K562 (cell line): ENCODE data around the gene MAST1. TPM values are rescaled to one million over a fixed set of nuclear protein-coding genes. Genes with fewer than 3 reads are reported as not detected.

Experiments used
- CSDE1 ChIP-seq, 2 experiments: fragments of 450-650 bp; IDR thresholded peaks; 2 replicates each; pipeline ENCODE4 v1.6.1; 2016; ENCODE audit warnings: mild to moderate bottlenecking in 1 of 2
- ELF4 ChIP-seq: fragments of 450-650 bp; formaldehyde crosslinking; IDR thresholded peaks from 2 replicates; pipeline ENCODE4 v1.4.0; 2022; ENCODE audit warnings: missing genetic modification characterization
- GABPA ChIP-seq: fragments of 200-800 bp; sonication (Bioruptor generic); conservative IDR thresholded peaks from 2 replicates; pipeline ENCODE4 v1.6.1; 2016; ENCODE audit warnings: low read depth, missing genetic modification characterization, missing compliant biosample characterization
- HCFC1 ChIP-seq: IDR thresholded peaks from 2 replicates; pipeline ENCODE4 v1.6.1; 2012; ENCODE audit warnings: low read depth, low read length, improper control_type of control experiment
- HMG20A ChIP-seq: fragments of 450-650 bp; formaldehyde crosslinking; conservative IDR thresholded peaks from 2 replicates; pipeline ENCODE4 v1.4.0; 2020; ENCODE audit warnings: mild to moderate bottlenecking, mixed read lengths
- MTA2 ChIP-seq: fragments of 450-650 bp; IDR thresholded peaks from 2 replicates; pipeline ENCODE4 v1.6.1; 2016; ENCODE audit warnings: low read depth
- MYC ChIP-seq, 2 experiments: fragments of 250-450 bp in 1 of 2; sonication (Bioruptor Pico) in 1 of 2; IDR thresholded peaks; 2 replicates each; pipeline versions ENCODE4 v1.5.1 to v1.6.1; 2012 to 2021; ENCODE audit warnings: low read depth in 2 of 2, borderline replicate concordance in 1 of 2, improper control_type of control experiment in 1 of 2, low read length in 1 of 2, mild to moderate bottlenecking in 1 of 2, moderate library complexity in 1 of 2
- NRF1 ChIP-seq, 2 experiments: fragments of 450-650 bp; IDR thresholded peaks in 1 of 2; conservative IDR thresholded peaks in 1 of 2; 2 replicates each; pipeline ENCODE4 v1.6.1; 2014; ENCODE audit warnings: mild to moderate bottlenecking in 2 of 2
- RAD21 ChIP-seq, 2 experiments: fragments of 250-450 bp in 1 of 2; fragments of 450-650 bp in 1 of 2; sonication (Bioruptor Pico) in 1 of 2; formaldehyde crosslinking in 1 of 2; IDR thresholded peaks in 1 of 2; conservative IDR thresholded peaks in 1 of 2; 2 replicates each; pipeline versions ENCODE4 v1.4.0 to v1.8.0; 2020 to 2022; ENCODE audit warnings: mild to moderate bottlenecking in 2 of 2, moderate library complexity in 1 of 2
- SAFB ChIP-seq: fragments of 200-400 bp; formaldehyde crosslinking; IDR thresholded peaks from 2 replicates; pipeline ENCODE4 v1.6.1; 2017; ENCODE audit warnings: low read depth, low read length, borderline replicate concordance
- SETDB1 ChIP-seq: IDR thresholded peaks from one replicate; pipeline ENCODE4 v1.6.1; 2012; ENCODE audit warnings: low read length, control low read depth, inconsistent platforms
- SIN3B ChIP-seq: fragments of 450-650 bp; IDR thresholded peaks from 2 replicates; pipeline ENCODE4 v1.6.1; 2017; ENCODE audit warnings: low read depth, mild to moderate bottlenecking, moderate library complexity
- TGIF2 ChIP-seq: sonication (generic); formaldehyde crosslinking; IDR thresholded peaks from 2 replicates; pipeline ENCODE4 v1.8.1; 2022; ENCODE audit warnings: mild to moderate bottlenecking, missing genetic modification reagents, moderate library complexity
- U2AF2 ChIP-seq: fragments of 200-400 bp; formaldehyde crosslinking; optimal IDR thresholded peaks from 2 replicates; pipeline ENCODE3; 2017; ENCODE audit warnings: low read depth, mild to moderate bottlenecking, low read length
- ZNF146 ChIP-seq: IDR thresholded peaks from one replicate; pipeline ENCODE4 v1.6.1; 2018; ENCODE audit warnings: missing compliant biosample characterization; ENCODE audit not compliant: unreplicated experiment
- ZNF165 ChIP-seq: fragments of 250-450 bp; sonication (Bioruptor Pico); IDR thresholded peaks from 2 replicates; pipeline ENCODE4 v1.4.0; 2020; ENCODE audit warnings: borderline replicate concordance
- polyA plus RNA-seq, 8 experiments: library from polyadenylated mRNA; depleted of rRNA in 4 of 8; stranded (reverse) in 5 of 8; unstranded in 3 of 8; fragments of >200 nt; fragmentation: Nextera tagmentation in 2 of 8; fragmentation: Illumina TruSeq in 1 of 8; extraction: Ambion mirVana in 2 of 8; extraction: Trizol in 1 of 8; gene quantifications; 2 replicates each; pipeline versions ENCODE4 v1.2.1 to v1.2.3, GENCODE V29; 2011 to 2014; ENCODE audit warnings: inconsistent platforms in 1 of 8, missing spikeins in 1 of 8
- total RNA-seq, 7 experiments: library from RNA; depleted of rRNA in 6 of 7; stranded (reverse); fragments of >200 nt in 6 of 7; fragmentation: Illumina TruSeq in 2 of 7; extraction: Trizol in 2 of 7; gene quantifications; 2 replicates each; pipeline versions ENCODE4 v1.2.1 to v1.2.3, GENCODE V29; 2011 to 2021; ENCODE audit warnings: low replicate concordance in 1 of 7
- TF ChIP-seq, protein P1 (sequence below): sonication (generic); formaldehyde crosslinking; IDR thresholded peaks from 2 replicates; pipeline ENCODE4 v1.8.1; 2023; ENCODE audit warnings: missing genetic modification reagents, mild to moderate bottlenecking, borderline replicate concordance
- TF ChIP-seq, protein P2 (sequence below): fragments of 200-800 bp; sonication (Bioruptor generic); IDR thresholded peaks from 2 replicates; pipeline ENCODE4 v1.6.1; 2017; ENCODE audit warnings: missing genetic modification characterization, missing compliant biosample characterization
- TF ChIP-seq, protein P3 (sequence below): sonication (generic); formaldehyde crosslinking; IDR thresholded peaks from 2 replicates; pipeline ENCODE4 v1.8.0; 2022; ENCODE audit warnings: mild to moderate bottlenecking, missing genetic modification reagents

Gene MAST1
- total and polyA plus RNA-seq, 9 of the 15 experiments (the other 6 are each of a cell fraction or from before 2014, with no cell fraction given): 0.48 to 10.3 (median 3.9) TPM

DNA sequence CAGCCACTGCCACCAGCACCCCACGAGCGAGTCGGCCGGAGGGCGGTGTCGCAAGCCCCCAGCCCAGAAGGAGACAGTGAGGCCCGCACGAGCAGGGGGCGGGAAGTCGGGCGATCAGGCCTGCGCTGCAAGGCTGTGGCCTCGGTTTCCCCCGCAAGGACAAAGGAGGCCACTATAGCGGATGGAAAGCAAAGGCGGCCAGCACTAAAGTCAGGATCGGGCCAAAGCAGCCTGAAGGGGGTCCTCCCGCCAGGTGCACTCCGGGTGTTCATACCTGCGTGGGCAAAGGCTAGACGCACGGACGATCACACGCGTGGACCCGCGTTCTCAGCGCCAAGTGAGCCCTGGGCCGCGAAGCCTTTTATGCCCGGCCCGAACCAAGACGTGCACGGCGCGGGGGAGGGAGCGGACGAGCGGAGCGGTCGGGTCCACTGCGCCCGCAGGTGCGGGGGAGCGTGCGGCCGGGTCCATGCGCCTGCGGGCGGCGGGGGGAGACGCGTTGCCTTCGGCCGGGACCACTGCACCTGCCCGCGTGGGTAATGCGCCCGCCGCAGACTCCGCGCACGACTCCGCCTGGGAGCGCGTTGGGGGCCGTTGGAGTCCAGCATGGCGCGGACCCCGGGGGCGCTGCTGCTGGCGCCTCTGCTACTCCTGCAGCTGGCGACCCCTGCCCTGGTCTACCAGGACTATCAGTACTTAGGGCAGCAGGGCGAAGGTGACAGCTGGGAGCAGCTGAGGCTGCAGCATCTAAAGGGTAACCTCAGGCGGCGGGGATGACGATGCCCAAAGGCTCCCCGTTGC lies 36.6 kb upstream of the MAST1 start, which contains the start of the genes PRDX2 and THSD8 (continued):
- peak; percentile 16; the same call in 1 of the 2 replicates for TF ChIP-seq SIN3B
- TF ChIP-seq, protein P1, sequence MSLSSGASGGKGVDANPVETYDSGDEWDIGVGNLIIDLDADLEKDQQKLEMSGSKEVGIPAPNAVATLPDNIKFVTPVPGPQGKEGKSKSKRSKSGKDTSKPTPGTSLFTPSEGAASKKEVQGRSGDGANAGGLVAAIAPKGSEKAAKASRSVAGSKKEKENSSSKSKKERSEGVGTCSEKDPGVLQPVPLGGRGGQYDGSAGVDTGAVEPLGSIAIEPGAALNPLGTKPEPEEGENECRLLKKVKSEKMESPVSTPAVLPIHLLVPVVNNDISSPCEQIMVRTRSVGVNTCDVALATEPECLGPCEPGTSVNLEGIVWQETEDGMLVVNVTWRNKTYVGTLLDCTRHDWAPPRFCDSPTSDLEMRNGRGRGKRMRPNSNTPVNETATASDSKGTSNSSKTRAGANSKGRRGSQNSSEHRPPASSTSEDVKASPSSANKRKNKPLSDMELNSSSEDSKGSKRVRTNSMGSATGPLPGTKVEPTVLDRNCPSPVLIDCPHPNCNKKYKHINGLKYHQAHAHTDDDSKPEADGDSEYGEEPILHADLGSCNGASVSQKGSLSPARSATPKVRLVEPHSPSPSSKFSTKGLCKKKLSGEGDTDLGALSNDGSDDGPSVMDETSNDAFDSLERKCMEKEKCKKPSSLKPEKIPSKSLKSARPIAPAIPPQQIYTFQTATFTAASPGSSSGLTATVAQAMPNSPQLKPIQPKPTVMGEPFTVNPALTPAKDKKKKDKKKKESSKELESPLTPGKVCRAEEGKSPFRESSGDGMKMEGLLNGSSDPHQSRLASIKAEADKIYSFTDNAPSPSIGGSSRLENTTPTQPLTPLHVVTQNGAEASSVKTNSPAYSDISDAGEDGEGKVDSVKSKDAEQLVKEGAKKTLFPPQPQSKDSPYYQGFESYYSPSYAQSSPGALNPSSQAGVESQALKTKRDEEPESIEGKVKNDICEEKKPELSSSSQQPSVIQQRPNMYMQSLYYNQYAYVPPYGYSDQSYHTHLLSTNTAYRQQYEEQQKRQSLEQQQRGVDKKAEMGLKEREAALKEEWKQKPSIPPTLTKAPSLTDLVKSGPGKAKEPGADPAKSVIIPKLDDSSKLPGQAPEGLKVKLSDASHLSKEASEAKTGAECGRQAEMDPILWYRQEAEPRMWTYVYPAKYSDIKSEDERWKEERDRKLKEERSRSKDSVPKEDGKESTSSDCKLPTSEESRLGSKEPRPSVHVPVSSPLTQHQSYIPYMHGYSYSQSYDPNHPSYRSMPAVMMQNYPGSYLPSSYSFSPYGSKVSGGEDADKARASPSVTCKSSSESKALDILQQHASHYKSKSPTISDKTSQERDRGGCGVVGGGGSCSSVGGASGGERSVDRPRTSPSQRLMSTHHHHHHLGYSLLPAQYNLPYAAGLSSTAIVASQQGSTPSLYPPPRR (CRISPR knock-in tag): peak; percentile 92; the same call in 1 of the 2 replicates
- peak; percentile 18; the same call in 1 of the 2 replicates for TF ChIP-seq ELF4
- no peak for TF ChIP-seq U2AF2
- no peak for TF ChIP-seq HMG20A (CRISPR knock-in tag)
- TF ChIP-seq ZNF146 (CRISPR knock-in tag): no peak
- peak; percentile 78 for TF ChIP-seq MYC (IDR thresholded peaks at IDR 0.05; ENCODE audit: low read depth, low read length)
- peak; percentile 73; the same call in 1 of the 2 replicates for TF ChIP-seq MYC (CRISPR knock-in tag; IDR thresholded peaks at IDR 0.05; ENCODE audit: borderline replicate concordance, low read depth)
- TF ChIP-seq, protein P2, sequence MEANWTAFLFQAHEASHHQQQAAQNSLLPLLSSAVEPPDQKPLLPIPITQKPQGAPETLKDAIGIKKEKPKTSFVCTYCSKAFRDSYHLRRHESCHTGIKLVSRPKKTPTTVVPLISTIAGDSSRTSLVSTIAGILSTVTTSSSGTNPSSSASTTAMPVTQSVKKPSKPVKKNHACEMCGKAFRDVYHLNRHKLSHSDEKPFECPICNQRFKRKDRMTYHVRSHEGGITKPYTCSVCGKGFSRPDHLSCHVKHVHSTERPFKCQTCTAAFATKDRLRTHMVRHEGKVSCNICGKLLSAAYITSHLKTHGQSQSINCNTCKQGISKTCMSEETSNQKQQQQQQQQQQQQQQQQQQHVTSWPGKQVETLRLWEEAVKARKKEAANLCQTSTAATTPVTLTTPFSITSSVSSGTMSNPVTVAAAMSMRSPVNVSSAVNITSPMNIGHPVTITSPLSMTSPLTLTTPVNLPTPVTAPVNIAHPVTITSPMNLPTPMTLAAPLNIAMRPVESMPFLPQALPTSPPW (CRISPR knock-in tag): peak; percentile 68
- TF ChIP-seq GABPA: no peak; the same call in 1 of the 2 replicates
- TF ChIP-seq NRF1 (conservative IDR thresholded peaks at IDR 0.05 in 1 of 2, IDR thresholded peaks at IDR 0.05 in 1 of 2): peak; percentile 68 to 74
- no peak; the same call in 1 of the 2 replicates for TF ChIP-seq TGIF2 (CRISPR knock-in tag)
- TF ChIP-seq ZNF165 (CRISPR knock-in tag): no peak
- no peak for TF ChIP-seq MTA2
- peak; percentile 59 for TF ChIP-seq HCFC1
- TF ChIP-seq SETDB1: no peak
- no peak for TF ChIP-seq CSDE1 (IDR thresholded peaks at IDR 0.05)
- TF ChIP-seq, protein P3, sequence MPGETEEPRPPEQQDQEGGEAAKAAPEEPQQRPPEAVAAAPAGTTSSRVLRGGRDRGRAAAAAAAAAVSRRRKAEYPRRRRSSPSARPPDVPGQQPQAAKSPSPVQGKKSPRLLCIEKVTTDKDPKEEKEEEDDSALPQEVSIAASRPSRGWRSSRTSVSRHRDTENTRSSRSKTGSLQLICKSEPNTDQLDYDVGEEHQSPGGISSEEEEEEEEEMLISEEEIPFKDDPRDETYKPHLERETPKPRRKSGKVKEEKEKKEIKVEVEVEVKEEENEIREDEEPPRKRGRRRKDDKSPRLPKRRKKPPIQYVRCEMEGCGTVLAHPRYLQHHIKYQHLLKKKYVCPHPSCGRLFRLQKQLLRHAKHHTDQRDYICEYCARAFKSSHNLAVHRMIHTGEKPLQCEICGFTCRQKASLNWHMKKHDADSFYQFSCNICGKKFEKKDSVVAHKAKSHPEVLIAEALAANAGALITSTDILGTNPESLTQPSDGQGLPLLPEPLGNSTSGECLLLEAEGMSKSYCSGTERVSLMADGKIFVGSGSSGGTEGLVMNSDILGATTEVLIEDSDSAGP (CRISPR knock-in tag): no peak
- TF ChIP-seq RAD21 (CRISPR knock-in tag; conservative IDR thresholded peaks at IDR 0.05 in 1 of 2, IDR thresholded peaks at IDR 0.05 in 1 of 2): no peak
- peak; percentile 65; the same call in 1 of the 2 replicates for TF ChIP-seq SAFB
